OCI-LY3 (cell line): ENCODE results near the gene COMMD10.

Experiments
- EZH2phosphoT487 ChIP-seq: fragments of 200-600 bp; shearing (Covaris generic); IDR thresholded peaks from 2 replicates; pipeline ENCODE4 v1.6.1; 2018; ENCODE audit warnings: antibody characterized with exemption, mixed run types, low read depth
- TF ChIP-seq, protein P1 (sequence below): fragments of 200-600, 300-600 bp; sonication (generic); IDR thresholded peaks from 2 replicates; pipeline ENCODE4 v1.5.1; 2014; ENCODE audit warnings: antibody characterized with exemption, low read length, low read depth

DNA sequence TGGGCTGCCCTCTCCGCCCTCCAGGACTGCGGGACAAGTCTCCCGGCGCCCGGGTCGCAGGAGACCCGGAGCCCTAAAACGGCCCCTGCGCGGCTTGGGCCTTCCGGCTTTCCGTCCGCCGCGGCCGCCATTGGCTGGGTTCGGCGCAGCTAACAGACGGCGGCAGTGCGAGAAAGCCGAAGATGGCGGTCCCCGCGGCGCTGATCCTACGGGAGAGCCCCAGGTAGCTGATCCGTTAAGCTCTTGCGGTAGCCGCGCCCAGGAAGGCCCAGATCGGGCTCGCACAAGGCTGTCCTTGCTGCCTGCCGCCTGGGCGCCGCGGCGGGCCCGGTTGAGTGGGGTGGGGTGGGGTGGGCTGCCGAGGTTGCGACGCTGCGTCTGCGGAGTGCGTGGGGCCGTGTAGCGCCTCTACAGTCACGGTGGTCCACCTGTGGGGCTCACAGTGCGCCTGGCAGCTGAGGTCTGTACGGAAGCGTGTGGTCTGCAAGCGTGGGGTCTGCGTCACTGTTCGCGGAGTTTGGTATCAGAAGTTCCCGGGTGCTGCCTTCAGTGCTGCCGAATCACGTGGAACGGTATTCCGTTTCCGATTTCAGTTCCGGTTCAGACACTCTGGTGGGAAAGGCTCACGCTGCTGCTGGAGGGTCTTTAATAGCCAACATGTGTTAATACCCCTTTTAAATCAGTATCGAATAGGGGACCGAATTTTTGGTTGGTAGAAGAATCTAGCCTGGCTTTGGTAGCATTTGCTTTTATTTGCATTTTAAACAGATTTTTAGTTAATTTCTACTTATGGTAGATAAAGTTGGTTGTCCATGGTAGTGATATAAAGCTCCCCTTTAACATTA is at the start of gene COMMD10:
- TF ChIP-seq, protein P1, sequence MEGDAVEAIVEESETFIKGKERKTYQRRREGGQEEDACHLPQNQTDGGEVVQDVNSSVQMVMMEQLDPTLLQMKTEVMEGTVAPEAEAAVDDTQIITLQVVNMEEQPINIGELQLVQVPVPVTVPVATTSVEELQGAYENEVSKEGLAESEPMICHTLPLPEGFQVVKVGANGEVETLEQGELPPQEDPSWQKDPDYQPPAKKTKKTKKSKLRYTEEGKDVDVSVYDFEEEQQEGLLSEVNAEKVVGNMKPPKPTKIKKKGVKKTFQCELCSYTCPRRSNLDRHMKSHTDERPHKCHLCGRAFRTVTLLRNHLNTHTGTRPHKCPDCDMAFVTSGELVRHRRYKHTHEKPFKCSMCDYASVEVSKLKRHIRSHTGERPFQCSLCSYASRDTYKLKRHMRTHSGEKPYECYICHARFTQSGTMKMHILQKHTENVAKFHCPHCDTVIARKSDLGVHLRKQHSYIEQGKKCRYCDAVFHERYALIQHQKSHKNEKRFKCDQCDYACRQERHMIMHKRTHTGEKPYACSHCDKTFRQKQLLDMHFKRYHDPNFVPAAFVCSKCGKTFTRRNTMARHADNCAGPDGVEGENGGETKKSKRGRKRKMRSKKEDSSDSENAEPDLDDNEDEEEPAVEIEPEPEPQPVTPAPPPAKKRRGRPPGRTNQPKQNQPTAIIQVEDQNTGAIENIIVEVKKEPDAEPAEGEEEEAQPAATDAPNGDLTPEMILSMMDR: no peak
- no peak for TF ChIP-seq EZH2phosphoT487
